ENCODE results near the gene MPPE1. TPM values are rescaled to one million over a fixed set of nuclear protein-coding genes. Genes with fewer than 3 reads are reported as not detected.
A peak's percentile ranks its signal among the peaks of the same experiment; 100 is the strongest.

Gene MPPE1
- total RNA-seq, 4 donors from 2014 or later, result 10.9 to 30.2 (median 24.4) TPM

GRCh38 chr18:11944252-11944651, 36.1 kb upstream of the MPPE1 start:
- no peak for DNase-seq (ENCODE audit: extremely low spot score)
- peaks cover 17 to 35% (median 34%) of the 10 kb centered on the region in 4 donors for H3K4me1 ChIP-seq
- intact Hi-C loops (cut with DNase I), result no loop called here
- 97% methylated on average over 4 of the region's 4 CpGs for WGBS
- H3K27me3 ChIP-seq, result no peaks in the 10 kb centered on the region
- no peak overlapping the region for H3K4me3 ChIP-seq
- H3K36me3 ChIP-seq, result no peaks in the 10 kb centered on the region
- no peak overlapping the region for H3K27ac ChIP-seq (replicated peaks in 1 of 4)
- no peaks in the 10 kb centered on the region for H3K9me3 ChIP-seq
- TF ChIP-seq EP300 (IDR thresholded peaks at IDR 0.05), result no peak
- TF ChIP-seq POLR2A (IDR thresholded peaks at IDR 0.05; ENCODE audit: low read depth), result no peak
- no peak for TF ChIP-seq CTCF (IDR thresholded peaks at IDR 0.05)
- no peak for TF ChIP-seq POLR2AphosphoS5 (IDR thresholded peaks at IDR 0.05)

DNA sequence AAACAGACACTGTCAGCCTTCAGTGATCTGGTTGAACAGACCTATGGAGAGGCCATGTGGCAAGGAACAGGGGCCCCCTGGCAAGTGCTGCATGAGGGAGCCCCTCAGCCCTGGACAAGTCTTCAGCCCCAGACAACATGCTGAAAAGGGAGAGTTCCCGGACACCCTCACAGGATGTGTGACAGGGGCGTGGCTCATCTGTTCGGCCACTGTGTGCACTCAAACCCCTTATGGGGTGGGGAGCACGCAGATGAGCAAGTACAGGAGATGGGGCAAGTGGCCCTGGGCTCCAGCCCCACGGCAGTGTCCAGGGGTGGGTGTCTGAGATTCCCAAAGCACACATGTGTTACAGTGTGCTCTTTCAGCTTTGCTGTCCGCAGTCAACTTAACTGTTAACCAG, 35.4 kb upstream of the MPPE1 start:
- H3K4me3 ChIP-seq, result no peak overlapping the region
- H3K9me3 ChIP-seq, result no peaks in the 10 kb centered on the region
- TF ChIP-seq CTCF (IDR thresholded peaks at IDR 0.05), result no peak
- TF ChIP-seq EP300 (IDR thresholded peaks at IDR 0.05), result no peak
- no peak for TF ChIP-seq POLR2AphosphoS5 (IDR thresholded peaks at IDR 0.05)
- TF ChIP-seq POLR2A (IDR thresholded peaks at IDR 0.05; ENCODE audit: low read depth), result no peak
- H3K36me3 ChIP-seq, result no peaks in the 10 kb centered on the region
- 95% methylated on average over 3 of the region's 6 CpGs for WGBS
- no peak overlapping the region for H3K27ac ChIP-seq (replicated peaks in 1 of 4)
- no peak for DNase-seq (ENCODE audit: extremely low spot score)
- no peaks in the 10 kb centered on the region for H3K27me3 ChIP-seq
- H3K4me1 ChIP-seq, result peaks cover 14 to 28% (median 27%) of the 10 kb centered on the region in 4 donors
- intact Hi-C loops (cut with DNase I), result no loop called here

DNA sequence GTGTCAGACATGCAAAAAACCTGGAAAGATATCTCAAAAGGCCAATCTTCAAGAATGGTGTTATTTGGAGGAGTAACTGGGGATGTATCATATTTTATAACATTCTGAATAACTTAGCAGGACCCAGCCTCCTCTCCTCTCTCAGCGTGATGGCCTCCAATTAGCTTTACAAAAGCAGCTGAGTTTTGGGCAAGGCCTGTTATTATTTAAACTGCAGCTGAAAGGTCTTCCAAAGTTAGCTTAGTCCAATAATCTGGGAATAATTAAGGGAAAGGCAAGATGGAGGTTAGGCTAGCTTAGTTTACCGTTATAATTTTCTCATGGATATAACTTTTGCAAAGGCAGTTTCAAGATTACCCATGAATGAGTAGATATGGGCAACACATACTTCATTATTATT, 32.8 kb upstream of the MPPE1 start:
- DNase-seq (ENCODE audit: extremely low spot score), result no peak
- H3K4me3 ChIP-seq, result no peak overlapping the region
- intact Hi-C loops (cut with DNase I), result loop anchor here (2.0 kb wide), 1 partner anchor 98 kb away; no protein-coding TSS in a partner anchor
- H3K36me3 ChIP-seq, result no peaks in the 10 kb centered on the region
- WGBS, result 81% methylated on average over 2 of the region's 2 CpGs
- H3K27me3 ChIP-seq, result no peaks in the 10 kb centered on the region
- TF ChIP-seq POLR2A (IDR thresholded peaks at IDR 0.05; ENCODE audit: low read depth), result no peak
- TF ChIP-seq CTCF (IDR thresholded peaks at IDR 0.05), result no peak
- no peak for TF ChIP-seq POLR2AphosphoS5 (IDR thresholded peaks at IDR 0.05)
- TF ChIP-seq EP300 (IDR thresholded peaks at IDR 0.05), result no peak
- H3K9me3 ChIP-seq, result no peaks in the 10 kb centered on the region
- no peak overlapping the region for H3K27ac ChIP-seq (replicated peaks in 1 of 4)
- H3K4me1 ChIP-seq, result peaks cover under 1 to 10% (median 6%) of the 10 kb centered on the region in 4 donors

- intact Hi-C loops (cut with DNase I), result loop anchor here (2.0 to 10.0 kb wide), 2 partner anchors 57 to 203 kb away; no protein-coding TSS in a partner anchor
- Histone ChIP-seq H3K36me3 (no peaks in the 10 kb centered on the region), H3K4me1 (peaks cover 0 to 7% (median 3%) of the 10 kb centered on the region in 4 donors), H3K27me3 (no peaks in the 10 kb centered on the region), H3K4me3 (no peak overlapping the region), H3K27ac (replicated peaks in 1 of 4) (peak overlapping the region in 2 of 4 donors; percentile 10 to 24), H3K9me3 (no peaks in the 10 kb centered on the region)
- no peak for DNase-seq (ENCODE audit: extremely low spot score)
- 0% methylated on average over 4 of the region's 4 CpGs for WGBS
- peak; percentile 78 to 87 (median 81) for TF ChIP-seq CTCF (IDR thresholded peaks at IDR 0.05)
- peak; percentile 57 to 63 for TF ChIP-seq POLR2AphosphoS5 (IDR thresholded peaks at IDR 0.05)
- TF ChIP-seq POLR2A (IDR thresholded peaks at IDR 0.05; ENCODE audit: low read depth), result no peak
These were observed 29.9 kb upstream of the MPPE1 start for GRCh38 chr18:11937874-11938478.

Data from esophagus muscularis mucosa (tissue), 4 donors.